Measurements from ENCODE around the gene OR10S1. TPM values are rescaled to one million over a fixed set of nuclear protein-coding genes. Genes with fewer than 3 reads are reported as not detected.
"Not testable (repeated sequence)": the region's sequence is repeated elsewhere in the genome, so short reads cannot be mapped to it uniquely, and the experiment has no call there.

The OR10S1 gene
- polyA plus RNA-seq (2014; cell fraction: cytosol; rRNA removed), result not detected in 2 replicates
- polyA plus RNA-seq (2014; cell fraction: nucleus; rRNA removed), result not detected in 2 replicates

GRCh38 chr11:123977731-123978347 is at the start of gene OR10S1:
Gene OR10S1, minus strand, starts transcription at chr11:123977781. Its CDS starts 117 bp downstream, at chr11:123977664.
- DNase-seq (ENCODE audit: low spot score), result no peak

GRCh38 chr11:124026498-124026897 is 48.9 kb upstream of the OR10S1 start, which contains the start of gene OR10G8:
Gene OR10G8, plus strand, starts transcription at chr11:124026798. Its CDS starts 2,825 bp downstream, at chr11:124029623.
- DNase-seq (ENCODE audit: low spot score), result no peak

- DNase-seq (ENCODE audit: low spot score), result not testable (repeated sequence)
These were observed 38.3 kb upstream of the OR10S1 start for GRCh38 chr11:124015837-124016236.

GRCh38 chr11:124012697-124013096 is 35.1 kb upstream of the OR10S1 start, which contains the start of gene OR10G4:
Gene OR10G4, plus strand, starts transcription at chr11:124012997. Its CDS starts 2,578 bp downstream, at chr11:124015575.
- no peak for DNase-seq (ENCODE audit: low spot score)

GRCh38 chr11:123995119-123995518 is 17.5 kb upstream of the OR10S1 start, which contains the start of gene OR10G6:
Gene OR10G6, minus strand, starts transcription at chr11:123995161. Its CDS starts 0 bp downstream, at chr11:123995161.
- DNase-seq (ENCODE audit: low spot score), result no peak

- no peak for DNase-seq (ENCODE audit: low spot score)
These were observed 1.7 kb upstream of the OR10S1 start for GRCh38 chr11:123979311-123979710.

GRCh38 chr11:123976770-123977560 is 616 bp downstream of the OR10S1 start:
- no peak for DNase-seq (ENCODE audit: low spot score)

- no peak for DNase-seq (ENCODE audit: low spot score)
These were observed 3.8 kb downstream of the OR10S1 start for GRCh38 chr11:123973816-123974215.

GRCh38 chr11:123956752-123957151 is 20.8 kb downstream of the OR10S1 start:
- no peak for DNase-seq (ENCODE audit: low spot score)

GRCh38 chr11:123945132-123945531 is 32.4 kb downstream of the OR10S1 start:
- no peak for DNase-seq (ENCODE audit: low spot score)

- DNase-seq (ENCODE audit: low spot score), result no peak
These were observed 33.8 kb downstream of the OR10S1 start, which contains the start of gene OR6T1 for GRCh38 chr11:123943738-123944137. Gene OR6T1, minus strand, starts transcription at chr11:123943838. Its CDS starts 0 bp downstream, at chr11:123943838.

- DNase-seq (ENCODE audit: low spot score), result no peak
These were observed 35.2 kb downstream of the OR10S1 start for GRCh38 chr11:123942413-123942812.

- DNase-seq (ENCODE audit: low spot score), result no peak
These were observed 38.3 kb downstream of the OR10S1 start, which contains the start of gene OR4D5 for GRCh38 chr11:123939317-123939716. Gene OR4D5, plus strand, starts transcription at chr11:123939617. Its CDS starts 0 bp downstream, at chr11:123939617.

All from SK-N-DZ (cell line).